DMS114 treated with DMSO at 0.1 percent for 48 hours (cell line): ENCODE data around the gene MVK.

ENCODE experiments used
- DNase-seq: peaks from one replicate; lab custom pipeline; 2025; ENCODE audit not compliant: unreplicated experiment; lab: John Stamatoyannopoulos, UW

The MVK gene

DNA sequence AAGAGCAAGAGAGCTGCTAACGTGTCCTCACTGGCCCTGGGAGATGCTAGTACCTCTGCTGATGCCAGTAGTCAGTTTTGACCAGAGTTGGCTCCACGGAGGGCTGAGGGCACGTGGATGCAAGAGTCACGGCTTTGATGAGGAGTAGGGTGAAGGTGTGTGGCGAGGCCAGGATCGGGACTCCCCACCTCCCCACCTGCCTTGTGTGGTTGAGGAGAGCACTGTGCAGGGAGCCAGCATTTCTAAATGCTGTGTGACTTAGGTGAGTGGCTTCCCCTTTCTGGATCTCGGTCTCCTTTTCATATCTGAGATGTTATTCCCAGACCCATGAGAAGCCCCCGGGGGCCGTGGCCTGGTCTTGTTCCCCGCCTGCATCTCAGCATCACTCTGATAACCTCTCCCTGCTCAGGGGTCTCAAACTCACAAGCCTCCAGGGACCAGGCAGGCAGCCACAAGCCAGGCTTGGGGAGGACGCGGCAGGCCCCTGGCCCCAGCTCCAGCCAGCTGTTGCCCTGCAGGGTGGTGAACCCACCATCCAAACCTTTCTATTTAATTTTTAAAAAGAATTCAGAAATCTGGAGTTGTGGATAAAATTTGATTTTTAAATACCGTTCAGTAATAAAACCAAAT lies 32.1 kb downstream of the MVK start:
- no peak for DNase-seq

DNA sequence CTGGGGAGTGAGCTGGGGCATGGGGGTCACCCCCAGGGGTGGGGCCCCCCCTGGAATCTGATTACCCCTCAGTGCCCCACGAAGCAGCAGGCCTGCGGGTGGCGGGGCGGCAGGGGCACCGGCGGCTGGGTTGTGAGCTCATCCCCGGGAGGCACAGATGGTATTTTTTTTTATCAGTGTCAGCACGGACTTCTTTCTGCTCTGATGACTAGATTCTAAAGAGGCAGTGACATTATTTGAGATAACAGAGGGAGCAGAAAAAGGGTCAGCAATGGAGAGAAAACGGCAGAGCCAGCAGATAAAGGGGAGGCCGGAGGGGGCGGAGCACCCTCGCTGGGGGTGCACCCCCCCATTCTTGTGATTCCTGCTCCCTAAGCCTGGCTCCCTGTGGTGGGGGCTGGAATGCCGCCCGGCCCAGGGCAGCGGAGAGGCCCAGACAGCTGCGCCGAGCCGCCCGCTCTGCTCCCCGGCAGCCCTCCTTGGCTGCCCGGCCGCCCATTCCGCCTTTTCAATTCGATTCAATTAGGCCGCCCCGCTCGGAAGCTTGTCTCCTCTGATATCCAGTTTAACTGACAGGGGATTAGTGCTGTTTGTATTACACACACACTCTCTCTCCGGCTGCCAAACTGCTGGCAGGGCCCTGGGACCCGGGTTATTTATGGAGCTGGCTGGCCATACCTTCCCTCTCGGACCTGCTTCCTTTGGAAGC lies 32.9 kb downstream of the MVK start:
- no peak for DNase-seq

DNA sequence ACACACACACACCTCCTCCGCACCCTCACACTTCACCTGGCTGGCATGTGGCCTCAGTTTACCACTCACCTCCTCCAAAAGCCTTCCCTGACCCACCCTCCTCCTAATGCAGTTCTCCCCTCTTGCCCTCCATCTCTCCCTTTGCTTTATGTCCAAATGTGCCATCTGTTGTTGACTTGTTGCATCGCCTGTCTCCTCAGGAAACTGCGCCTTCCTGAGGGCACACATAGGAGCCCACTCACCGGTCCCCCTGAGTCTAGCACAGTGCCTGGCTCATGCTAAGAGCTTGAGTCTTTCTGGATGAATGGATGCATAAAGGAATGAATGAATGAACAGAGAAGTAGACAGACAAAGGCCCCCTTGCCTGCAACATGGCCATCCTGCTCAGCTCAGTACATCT lies 34.0 kb downstream of the MVK start:
- DNase-seq = no peak

DNA sequence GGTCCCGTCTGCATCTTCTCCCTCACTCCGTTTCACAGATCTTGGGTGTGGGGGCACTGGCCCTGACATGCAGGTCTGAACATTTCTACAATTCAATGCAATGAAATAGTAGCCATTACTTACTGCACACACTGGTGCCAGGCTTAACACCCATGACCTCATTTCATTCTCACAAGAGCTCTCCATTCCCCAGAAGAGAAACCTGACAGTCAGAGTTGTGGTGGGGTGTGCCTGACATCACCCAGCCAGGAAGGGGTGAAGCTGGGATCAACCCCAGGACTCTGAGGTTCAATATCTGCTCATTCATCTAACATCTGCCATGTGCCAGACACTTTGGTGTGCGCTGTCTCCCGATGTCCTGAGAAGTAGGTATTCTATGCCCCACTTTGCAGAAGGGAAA lies 34.7 kb downstream of the MVK start:
- DNase-seq = no peak

DNA sequence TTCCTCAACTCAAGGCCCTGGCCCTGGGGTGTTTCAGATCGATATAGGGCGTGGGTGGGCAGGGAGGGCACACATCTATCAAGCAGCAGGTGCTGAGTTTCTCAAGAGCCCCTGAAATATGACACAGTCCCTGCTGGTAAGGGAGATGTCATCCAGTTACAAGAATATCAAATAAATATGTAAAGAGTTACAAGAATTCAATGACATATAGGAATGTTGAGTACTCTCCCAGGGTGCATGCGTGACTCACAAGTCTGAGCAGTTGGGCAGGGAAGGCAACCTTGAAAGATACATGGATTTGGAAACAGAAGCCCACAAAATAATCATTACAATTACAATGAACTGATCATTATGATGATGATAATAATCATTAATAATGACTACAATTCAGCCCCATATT lies 35.2 kb downstream of the MVK start:
- no peak for DNase-seq

DNA sequence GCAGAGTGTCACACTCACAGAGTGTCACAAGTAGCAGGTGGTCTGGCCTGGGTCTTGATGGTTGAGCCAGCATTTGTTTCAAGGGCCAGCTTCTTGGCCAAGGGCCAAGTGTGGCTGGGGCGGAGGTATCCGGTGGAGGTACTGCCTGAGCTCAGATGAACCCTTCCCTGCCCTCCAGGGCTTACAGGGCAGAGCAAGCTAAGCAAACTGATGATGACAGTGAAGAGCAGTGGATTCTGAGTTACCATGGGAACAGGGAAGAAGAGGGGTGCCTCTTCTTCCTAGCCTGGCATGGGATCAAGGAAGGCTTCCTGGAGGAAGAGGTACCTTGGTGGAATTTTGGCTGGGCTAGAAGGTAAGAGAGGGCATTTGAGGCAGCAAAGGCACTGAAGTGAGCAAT lies 35.7 kb downstream of the MVK start:
- DNase-seq = no peak

DNA sequence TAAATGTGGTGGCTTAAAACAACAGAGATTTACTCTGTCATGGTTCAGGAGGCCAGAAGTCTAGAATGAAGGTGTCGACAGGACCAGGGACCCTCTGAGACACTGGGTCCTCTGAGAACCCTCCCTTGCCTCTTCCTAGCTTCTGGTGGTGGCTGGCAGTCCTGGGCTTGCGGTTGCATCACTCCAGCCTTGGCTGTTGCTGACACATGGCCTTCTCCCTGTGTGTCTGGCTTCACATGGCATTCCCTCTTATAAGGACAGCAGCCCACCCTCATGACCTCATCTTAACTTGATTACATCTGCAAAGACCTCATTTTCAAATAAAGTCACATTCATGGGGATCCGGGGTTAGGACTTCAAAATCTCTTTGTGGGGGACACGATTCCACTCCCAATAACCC lies 36.9 kb downstream of the MVK start:
- no peak for DNase-seq

DNA sequence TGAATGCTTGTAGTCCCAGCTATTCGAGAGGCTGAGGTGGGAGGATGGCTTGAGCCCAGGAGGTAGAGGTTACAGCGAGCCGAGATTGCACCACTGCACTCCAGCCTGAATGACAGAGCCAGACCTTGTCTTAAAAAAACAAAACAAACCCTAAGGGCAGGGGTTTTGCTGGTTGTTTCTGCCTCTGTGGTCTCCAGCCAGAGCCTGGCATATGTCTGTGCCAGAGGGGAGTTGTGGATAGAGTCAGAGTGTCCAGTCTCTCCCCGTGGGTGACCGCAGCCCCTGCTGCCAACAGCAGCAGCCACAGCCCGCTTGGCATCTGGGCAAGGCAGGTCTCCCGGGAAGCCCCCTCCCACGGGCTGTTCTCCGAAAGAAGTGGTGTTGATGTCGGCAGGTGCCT lies 37.6 kb downstream of the MVK start:
- DNase-seq = no peak

DNA sequence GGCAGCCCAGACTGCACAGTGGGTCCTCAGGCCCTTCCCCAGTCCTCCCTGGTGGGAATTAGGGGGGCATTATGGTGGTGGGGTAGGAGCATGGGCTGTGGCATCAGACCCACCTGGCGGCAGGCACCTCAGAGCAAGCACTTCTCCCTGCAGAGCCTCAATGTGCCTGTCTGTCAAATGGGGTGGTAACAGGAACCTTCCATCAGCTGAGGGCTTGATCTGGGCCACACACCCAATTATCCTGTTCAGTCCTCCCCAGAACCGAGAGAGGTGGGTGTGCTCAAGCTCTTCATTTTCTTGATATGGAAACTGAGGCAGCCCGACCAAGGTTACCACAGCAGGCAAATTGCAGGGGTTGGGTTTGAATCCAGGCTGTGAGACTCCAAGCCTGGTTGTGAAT lies 38.4 kb downstream of the MVK start:
- DNase-seq = no peak

DNA sequence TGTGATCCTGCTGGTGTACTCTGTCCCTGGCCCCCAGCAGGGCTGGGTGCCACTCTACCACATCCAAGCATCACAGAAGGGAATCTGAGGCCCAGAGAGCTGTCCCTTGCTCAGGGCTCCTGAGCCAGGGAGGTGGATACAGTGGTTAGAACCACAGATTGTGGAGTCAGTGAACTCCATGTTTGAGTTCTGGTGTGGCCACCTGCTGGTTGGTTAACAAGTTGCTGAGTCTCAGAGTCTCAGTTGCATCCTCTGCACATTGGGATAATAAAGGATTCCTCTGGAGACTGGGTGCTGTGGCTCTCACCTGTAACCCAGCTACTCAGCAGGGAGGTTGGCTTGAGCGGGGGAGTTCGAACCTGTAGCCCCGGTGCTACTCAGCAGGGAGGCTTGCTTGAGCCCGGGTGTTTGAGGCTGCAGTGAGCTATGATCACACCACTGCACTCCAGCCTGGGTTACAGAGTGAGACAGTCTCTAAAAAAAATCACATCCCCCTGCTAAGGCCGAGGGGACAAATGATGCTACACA lies 39.4 kb downstream of the MVK start:
- no peak for DNase-seq

DNA sequence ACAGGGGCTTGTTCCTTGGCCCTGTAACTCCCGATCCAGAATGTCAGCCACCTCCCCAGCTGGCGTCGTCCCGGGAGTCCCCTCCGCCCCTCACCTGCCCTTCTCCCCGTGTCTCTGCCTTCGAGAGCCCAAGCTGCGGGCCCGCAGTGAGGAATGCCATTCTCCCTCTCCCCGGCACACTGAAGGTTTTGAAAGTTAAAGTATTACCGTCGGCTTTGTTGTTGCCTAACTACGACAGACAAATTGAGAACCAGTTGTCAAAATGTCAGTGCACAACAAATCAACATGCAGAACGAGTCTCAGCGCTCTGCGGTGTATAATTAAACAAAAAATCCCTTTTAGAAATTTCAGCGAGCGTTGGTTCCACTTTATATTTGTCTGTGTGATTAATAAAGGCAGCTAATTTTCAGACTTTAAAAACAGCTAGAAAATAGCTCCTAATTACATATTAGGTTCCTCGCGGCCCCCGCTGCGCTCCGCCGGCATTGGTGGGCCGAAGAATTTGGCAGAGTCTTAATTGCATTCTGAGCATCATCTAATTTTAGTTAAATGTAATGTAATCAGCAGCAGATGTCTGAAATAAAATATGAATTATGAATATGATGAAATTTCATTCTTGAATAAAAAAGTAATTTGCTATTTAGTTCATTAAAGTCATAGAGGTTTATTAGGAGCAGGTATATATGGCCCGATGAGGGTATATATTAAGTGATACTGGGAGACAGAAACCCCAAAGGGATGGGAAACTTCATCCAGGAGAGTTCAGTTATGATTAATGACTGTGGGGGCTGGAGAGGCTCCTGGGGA lies 40.3 kb downstream of the MVK start:
- no peak for DNase-seq

DNA sequence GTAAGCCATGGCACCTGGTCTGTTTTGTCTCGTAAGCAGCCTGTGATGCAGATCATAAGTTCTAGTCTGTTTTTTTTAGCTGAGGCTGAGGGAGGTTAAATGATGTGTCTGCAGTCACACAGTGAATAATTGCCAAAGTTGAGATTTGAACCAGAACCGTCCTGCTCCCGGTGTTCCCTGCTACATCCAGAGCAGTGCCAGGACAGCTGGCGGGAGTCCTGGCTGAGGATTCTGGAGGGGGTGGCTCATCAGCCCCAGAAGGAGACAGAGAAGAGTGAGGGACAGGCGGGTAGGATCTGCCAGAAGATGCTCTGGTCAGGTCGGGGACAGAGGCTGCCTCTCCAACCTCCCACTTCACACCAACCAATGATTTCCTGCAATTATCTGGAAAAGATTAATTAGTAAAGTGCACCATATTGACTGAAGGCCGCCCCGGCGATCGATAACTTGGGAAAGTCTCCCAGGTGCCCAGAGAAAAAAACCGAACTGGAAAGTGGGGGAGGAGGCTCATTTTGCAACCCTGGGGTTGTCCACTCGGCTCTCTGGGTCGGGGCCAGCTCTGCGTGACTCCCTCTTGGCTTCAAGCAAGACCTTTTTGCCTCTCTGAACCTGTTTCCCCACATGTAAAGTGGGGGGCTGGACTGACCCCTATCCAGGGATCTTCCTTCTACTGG lies 42.1 kb downstream of the MVK start:
- DNase-seq = no peak

DNA sequence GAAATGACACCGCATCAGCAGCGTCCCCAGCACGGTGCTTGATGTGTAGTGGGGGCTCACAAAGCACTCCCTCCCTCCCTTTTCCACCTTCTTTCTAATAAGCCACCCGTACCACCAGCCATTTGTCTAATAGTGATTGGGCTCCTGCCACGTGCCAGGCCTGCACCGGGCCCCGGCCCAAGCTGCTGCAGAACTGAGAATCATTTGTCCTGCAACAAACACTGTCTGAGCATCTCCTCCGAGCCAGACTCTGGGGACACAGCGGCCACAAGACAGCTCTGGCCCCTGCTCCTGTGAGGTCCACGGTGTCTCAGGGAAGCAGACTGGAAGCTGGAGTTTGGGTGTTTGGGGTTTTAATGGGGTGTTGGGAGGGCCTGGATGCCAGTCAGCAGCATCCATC lies 43.9 kb downstream of the MVK start:
- DNase-seq = no peak

DNA sequence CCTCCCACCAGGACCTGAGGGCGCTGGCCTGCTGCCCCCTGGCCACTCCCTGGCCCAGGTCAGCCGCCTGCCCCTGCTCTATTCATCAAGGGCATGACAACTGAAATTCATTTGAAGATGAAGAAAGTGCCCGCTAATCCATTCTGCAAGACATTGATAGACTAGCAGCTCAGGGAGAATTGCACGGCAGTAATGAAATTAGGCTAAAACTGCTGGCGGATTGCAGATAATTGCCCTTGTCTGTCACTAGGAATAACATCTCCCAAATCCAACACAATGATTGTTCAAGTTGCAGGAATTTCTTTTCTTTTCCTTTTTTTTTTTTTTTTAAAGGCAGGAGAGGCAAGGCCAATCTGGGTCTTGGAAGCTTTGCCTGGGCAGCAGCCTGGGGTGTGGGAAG lies 44.5 kb downstream of the MVK start:
- no peak for DNase-seq

DNA sequence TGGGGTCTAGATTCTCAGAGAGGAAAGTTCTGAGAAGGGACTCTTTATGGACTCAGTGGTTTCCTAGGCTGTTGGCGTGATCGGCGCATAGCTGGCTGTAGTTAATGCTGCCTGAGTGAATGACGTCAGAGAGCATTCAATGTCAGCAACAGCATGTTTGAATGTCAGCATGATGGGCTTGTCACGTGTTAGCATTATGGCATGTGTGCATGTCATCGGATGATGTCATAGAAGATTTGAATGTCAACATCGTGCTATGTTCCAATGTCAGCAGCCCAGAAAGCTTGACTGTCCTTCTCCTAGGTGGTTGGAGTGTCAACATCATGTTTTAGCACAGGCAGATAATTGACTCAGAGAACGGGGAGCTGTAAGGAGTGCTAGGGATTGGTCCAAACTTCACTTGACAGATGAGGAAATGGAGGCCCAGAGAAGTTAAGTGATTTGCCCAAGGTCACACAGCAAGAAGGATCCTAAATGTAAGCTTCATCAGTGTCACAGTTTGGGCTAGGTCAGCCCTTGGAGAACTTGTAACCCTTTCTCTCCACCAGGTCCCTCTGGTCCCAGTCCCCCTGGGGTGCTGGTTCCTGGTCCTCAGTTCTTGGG lies 45.5 kb downstream of the MVK start:
- no peak for DNase-seq

DNA sequence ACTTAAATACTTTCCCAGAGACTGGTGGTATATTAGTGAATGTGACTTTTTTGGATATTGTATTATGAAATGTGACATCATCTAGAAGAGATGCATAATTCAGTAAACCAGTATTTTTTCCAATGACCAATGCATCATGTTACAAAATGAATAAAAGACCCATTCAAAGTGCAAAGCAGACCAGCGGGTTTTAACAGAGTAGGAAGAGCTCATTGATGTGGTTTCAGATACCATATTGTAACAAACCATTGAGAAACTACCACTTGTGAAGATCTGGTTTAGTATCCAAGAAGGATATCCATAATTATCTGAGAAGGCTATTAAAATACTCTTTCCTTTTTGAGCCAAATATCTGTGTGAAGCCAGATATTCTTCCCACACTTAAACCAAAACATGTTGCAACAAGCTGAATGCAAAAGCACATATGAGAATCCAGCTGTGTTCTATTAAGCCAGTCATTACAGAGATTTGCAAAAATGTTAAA lies 47.7 kb downstream of the MVK start:
- DNase-seq = no peak

DNA sequence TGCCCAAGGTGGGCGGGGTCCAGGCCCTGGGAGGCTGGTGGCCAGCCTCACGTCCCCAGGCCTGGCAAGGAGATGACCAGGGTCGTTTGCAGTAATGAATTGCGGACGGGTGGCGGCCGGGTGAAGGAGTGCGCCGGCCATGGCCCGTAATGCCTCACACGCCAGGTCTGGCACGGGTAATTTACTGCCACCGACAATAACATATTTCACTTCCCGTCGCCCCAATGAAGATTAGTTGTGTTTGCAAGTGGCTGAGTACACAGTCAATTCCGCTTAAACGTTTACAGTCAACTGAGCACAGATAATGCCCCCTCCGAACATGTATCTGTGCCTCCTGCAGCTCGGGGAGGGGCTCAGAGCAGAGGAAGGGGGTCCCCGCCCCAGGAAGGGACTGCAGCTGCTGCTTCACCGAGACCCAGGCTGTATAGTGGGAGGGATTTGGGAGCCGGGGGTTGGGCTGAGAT lies 48.3 kb downstream of the MVK start:
- DNase-seq = no peak

DNA sequence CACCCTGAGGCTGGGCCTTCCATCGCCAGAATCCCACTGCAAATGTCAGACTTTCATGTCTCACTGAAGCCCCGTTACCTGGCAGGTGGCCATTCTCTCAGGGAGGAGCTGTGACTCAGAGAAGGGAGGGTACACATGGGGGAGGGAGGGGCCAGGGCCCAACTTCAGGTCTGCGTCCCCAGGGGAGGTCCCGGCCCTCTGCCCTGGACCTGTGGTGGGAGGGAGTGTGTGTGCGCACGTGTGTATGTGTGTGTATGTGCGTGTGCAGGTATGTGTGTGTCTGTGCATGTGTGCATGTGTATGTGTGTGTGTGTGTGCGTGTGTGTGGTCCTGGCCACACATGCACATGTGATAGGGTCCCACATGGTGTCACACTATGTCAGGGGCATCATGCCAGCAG lies 50.9 kb downstream of the MVK start:
- no peak for DNase-seq

DNA sequence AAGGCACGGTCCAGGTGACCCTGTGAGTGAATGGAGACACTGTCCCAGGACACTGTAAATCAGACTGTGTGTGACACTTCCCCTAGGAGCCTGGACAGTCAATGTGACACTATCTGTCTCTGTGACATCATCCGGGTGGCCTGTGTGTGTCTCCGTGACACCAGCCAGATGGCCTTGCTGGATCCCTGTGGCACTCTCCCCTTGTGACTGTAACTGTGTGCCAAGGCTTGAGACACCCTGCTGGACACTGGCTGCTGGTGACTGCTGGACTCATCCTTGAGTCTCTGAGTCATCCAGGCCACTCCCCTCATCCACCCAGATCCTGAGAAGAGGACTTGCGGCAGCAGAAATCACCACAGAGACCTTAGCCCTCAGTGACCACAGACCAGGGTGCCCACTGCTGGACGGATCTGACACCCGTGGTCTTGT lies 51.6 kb downstream of the MVK start:
- no peak for DNase-seq

DNA sequence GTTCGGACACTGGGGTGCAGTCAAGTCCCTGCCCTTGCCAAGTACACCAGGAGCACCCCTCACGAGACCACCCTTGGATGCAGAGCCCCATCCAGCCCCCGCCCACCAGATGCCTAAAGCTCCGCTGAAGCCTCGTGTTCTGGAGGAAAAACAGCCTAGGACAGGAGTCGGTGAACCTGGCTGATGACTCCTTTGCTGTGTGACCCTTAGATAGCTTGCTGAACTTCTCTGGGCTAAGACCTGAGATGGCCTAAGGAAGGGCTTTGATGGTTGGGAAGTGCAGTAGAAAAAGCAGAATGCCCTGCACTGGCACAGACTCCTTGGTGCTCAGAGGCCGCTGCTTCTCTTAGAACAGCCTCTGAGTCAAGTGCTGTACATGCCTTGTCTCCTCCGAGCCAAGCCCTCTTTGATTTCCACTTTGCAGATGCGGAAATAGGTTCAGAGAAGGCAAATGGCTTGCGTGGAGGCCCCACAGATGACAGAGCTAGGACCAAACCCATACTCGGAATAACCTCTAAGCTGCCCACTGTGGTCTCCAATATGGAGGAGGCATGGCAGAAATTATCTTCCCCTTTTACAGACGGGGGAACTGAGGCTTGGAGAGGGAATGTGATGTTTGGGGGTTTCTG lies 52.3 kb downstream of the MVK start:
- no peak for DNase-seq
